Measurements from ENCODE around the gene SOD2.
"Not testable (repeated sequence)": the region's sequence is repeated elsewhere in the genome, so short reads cannot be mapped to it uniquely, and the experiment has no call there.

Gene SOD2

DNA sequence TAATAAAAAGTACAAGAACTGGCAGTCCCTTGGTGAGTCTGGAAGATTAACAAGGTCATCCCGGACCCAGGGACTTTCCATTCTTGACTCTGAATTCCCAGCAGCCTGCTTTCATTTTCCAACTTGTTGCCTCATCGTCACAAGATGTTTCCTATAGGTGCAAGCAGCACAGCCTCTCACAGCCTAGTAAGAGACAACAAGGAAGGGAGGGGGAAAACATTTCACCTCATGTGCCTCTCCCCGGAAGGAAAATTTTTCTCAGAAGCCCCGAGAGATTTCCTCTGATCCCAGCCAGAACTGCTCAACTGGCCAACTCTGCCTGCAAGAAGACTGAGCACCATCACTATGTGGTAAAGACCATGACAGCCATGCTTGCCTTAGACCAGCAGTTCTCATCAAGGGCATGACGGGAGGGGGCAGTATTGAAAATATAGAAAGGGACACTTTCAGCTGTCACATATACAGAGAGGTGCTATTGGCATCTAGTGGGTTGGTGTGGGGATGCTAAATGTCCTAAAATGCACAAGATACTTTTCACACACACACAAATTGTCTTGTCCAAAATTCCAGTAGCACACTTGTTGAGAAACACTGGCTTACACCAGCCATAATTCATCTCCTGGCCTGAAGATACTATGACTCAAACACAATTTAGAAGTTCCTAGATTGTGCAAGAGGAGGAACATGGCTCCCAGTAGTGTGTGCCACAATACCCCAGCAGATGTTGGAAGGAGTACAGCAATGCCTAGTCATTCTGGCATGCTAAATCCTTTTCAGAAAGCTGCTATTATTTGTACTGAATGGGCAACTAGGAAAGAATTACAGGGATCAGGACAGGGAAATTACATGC lies 23.4 kb upstream of the SOD2 start:
- DNase-seq (ENCODE audit: low read depth, low spot score) = no peak

DNA sequence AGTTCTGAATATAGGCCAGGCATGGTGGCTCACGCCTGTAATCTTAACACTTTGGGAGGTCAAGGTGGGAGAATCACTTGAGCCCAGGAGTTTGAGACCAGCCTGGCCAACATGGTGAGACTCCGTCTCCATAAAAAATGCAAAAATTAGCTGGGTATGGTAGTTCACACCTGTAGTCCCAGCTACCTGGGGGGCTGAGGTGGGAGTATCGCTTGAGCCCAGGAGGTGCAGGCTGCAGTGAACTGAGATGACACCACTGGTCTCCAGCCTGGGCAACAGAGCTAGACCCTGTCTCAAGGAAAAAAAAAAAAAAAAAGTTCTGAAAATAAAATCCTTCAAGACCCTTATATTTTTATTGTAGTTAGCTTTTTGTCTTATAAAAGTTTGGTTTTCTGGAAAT lies 22.6 kb upstream of the SOD2 start:
- no peak for DNase-seq (ENCODE audit: low read depth, low spot score)

DNA sequence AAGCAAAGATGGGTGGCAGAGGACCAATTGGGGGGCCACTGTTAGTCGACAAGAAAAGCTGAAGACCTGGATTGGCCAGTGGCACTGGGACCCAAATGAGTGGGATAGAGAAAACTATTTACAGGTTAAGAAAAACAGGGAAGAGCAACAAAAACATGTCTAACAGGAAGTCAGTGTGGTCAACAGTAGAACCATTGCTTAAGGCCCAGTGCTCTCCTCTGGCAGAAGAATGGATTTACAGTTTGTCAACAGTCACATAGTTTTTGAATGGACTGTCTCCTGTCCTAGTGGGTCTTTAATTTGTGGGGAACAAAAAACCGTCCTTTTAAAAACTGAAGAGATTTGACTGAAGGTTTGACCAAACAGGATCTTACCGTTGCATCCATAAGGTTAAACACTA lies 22.1 kb upstream of the SOD2 start:
- no peak for DNase-seq (ENCODE audit: low read depth, low spot score)

DNA sequence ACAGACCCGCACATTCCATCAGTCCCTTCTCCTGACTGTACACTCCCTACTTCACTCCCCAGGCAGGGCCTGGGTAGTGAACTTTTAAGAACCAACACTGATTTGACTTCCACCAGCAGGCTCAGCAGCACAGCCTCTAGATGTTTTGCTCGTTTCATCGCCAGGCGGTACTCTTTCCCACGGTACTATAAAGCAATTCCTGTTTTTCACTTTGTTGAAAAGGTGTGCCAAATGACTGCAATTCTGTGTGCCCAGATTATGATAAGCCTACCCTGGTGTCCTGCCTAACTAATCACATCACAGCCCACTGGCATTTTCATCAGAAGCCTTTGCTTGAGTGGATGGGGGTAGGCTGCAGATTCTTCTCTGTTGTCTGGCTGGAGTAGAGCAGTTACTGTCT lies 21.4 kb upstream of the SOD2 start:
- no peak for DNase-seq (ENCODE audit: low read depth, low spot score)

DNA sequence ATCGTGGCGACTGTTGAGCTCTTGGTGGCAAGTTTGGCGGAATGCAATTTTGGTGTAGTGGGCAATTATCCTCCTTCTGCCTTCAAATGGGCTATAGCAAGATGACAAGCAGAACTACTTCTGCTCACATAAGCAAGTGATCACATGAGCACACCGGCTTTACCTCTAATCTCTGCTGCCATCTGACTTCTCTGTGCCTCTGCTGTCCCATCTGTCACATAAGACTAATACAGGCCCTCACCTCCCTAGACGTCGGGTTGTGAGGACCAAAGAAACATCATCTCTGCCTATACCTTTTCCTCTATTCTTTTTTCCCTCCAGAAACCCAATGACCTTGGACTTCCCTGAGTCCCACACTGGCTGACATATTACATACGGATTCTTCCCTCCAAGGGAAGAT lies 20.9 kb upstream of the SOD2 start:
- DNase-seq (ENCODE audit: low read depth, low spot score) = no peak

DNA sequence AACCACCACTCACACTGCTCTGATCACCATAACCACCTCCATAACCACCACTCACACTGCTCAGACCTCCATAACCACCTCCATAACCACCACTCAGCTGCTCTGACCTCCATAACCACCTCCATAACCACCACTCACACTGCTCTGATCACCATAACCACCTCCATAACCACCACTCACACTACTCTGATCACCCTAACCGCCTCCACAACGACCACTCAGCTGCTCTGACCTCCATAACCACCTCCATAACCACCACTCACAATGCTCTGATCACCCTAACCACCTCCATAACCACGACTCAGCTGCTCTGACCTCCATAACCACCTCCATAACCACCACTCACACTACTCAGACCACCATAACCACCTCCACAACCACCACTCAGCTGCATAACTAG lies 19.3 kb upstream of the SOD2 start:
- not testable (repeated sequence) for DNase-seq (ENCODE audit: low read depth, low spot score)

DNA sequence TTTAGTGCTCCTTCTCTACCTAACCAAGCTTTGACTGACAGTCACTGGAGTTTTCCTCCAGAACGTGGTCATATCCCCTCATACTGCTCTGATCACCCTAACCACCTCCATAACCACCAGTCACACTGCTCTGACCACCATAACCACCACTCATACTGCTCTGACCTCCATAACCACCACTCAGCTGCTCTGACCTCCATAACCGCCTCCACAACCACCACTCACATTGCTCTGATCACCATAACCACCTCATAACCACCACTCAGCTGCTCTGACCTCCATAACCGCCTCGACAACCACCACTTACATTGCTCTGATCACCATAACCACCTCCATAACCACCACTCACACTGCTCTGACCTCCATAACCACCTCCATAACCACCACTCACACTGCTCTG lies 17.6 kb upstream of the SOD2 start:
- DNase-seq (ENCODE audit: low read depth, low spot score) = not testable (repeated sequence)

DNA sequence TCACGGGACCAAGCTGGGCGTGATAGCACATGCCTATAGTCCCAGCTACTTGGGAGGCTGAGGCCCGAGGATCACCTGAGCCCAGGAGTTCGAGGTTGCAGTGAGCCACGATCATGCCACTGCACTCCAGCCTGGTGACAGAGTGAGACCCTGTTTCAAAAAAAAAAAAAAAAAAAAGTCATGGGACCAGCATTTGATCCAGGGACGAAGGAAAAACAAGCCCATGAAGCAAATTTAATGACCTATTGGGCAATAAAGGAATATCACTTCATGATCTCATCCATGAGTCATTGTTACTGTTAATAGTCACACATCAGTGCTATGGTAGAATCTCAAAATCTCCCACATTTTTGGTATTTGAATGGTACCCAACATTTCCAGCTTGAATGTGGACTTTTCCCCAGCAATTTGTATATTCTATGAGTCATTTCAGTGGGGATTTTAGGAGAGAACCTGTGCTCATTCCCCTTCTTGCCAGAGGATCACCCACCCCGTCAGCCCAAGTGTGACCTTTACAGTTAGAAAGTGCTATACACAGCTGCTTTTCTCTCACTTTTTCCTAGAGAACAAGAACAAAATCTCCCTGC lies 8.5 kb upstream of the SOD2 start:
- DNase-seq (ENCODE audit: low read depth, low spot score) = no peak

DNA sequence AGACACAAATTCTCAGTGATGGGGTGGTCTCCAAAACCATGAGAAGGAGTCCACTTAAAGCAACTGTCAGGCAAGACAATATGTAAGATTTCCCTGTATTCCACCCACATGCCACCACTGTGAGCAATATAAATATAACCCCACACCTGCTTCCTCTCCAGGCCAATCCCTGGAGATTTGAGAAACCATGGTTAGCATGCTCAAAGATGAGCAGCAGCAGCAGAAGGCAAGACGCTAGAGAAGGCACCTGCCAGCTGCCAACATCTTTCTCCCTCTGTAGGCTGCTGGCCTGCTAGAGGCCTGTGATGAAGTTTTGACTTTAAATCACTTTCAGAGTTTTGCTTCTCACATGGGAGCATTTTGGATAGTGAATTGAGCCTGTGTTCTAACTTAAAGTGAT lies 7.9 kb upstream of the SOD2 start:
- no peak for DNase-seq (ENCODE audit: low read depth, low spot score)

DNA sequence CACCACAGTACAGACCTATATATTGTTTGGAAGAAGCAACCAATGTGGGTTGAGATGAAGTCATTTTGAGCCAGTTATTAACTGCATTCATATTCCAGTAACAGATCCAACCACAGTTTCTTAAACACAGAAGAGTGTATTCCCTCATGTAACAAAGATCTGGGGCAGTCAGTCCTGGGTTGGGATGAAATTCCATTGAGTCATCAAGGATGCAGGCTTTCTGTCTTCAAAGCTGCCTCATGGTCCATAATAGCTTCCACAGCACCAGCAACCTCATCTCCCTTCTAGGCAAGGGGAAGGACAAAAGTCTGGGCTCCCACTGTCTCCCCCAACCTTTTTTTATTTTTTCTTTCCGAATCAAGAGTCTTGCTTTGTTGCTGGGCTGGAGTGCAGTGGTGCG lies 2.9 kb upstream of the SOD2 start:
- no peak for DNase-seq (ENCODE audit: low read depth, low spot score)

DNA sequence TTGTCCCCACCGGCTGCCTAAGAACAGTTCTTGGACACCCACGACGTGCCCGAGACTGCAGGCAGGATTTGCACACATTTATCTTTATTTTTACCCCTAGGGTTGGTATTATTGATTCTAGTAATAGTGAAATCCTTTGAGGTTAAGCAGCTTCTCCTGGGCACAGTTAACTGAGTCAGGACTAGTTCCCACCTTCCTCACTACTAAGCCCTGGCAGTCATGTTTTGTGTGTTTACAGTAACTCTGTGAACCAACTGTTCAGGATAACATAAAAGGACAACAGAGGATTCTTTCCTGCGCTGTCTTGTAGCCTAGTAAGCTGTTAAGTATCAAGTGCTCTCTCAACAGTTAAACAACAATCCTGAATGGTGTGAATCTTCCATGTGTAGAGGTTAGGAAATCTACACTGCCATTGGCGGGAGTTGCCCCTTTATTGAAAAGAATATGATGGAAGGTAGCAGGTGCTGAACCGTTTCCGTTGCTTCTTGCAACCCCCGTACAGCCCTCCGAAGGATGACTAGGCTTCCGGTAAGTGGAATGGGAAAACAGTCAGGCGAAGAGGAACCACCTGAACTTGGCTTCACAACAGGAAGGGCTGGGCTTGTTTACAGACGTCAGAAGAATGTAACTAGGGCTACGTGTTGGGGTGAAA lies 979 bp upstream of the SOD2 start:
- DNase-seq (ENCODE audit: low read depth, low spot score) = no peak

DNA sequence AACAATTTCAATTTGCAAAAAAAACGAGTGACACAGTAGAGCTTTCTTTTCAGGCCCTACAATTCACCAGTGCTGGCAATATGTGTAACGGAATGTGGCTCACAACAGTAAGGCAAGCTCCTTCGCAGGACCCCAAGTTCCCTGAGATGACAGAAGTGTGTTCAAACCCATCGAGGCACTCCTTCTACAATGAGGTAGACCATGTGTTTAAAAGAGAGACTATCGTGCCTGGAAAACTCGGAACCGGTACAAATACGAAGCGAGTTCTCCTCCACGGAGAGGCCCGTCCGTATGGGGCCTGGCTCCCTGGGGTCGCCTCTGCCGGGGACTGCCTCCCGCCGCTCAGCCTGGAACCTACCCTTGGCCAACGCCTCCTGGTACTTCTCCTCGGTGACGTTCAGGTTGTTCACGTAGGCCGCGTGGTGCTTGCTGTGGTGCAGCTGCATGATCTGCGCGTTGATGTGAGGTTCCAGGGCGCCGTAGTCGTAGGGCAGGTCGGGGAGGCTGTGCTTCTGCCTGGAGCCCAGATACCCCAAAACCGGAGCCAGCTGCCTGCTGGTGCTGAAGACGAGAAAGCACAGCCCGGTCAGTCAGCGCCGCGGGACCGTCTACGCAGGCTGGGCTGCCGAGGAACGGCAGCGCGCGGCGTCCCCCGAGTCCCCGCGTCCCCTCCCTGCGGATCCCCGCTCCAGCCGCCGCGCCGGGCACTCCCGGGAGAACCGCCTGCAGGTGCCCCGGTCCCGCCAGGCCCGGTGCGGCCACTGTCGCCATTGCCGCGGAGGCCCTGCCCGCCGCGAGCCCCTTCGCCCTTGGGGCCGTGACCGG lies 526 bp downstream of the SOD2 start:
- no peak for DNase-seq (ENCODE audit: low read depth, low spot score)

DNA sequence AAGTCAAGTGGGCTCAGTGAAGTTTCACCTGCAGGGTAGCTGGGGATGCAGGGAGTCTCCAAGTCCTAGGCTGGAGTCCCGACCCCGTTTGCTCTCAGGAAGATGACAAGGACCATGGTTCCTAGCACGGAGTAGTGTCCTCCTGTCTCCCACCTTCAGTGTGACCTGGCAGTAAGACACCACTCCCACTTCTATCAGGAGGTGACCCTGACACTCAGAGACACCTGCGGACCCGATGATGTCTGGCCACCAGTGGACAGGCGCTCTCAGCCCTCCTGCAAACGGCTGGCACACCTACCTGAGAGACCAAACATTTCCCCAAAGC lies 1.1 kb downstream of the SOD2 start:
- no peak for DNase-seq (ENCODE audit: low read depth, low spot score)

DNA sequence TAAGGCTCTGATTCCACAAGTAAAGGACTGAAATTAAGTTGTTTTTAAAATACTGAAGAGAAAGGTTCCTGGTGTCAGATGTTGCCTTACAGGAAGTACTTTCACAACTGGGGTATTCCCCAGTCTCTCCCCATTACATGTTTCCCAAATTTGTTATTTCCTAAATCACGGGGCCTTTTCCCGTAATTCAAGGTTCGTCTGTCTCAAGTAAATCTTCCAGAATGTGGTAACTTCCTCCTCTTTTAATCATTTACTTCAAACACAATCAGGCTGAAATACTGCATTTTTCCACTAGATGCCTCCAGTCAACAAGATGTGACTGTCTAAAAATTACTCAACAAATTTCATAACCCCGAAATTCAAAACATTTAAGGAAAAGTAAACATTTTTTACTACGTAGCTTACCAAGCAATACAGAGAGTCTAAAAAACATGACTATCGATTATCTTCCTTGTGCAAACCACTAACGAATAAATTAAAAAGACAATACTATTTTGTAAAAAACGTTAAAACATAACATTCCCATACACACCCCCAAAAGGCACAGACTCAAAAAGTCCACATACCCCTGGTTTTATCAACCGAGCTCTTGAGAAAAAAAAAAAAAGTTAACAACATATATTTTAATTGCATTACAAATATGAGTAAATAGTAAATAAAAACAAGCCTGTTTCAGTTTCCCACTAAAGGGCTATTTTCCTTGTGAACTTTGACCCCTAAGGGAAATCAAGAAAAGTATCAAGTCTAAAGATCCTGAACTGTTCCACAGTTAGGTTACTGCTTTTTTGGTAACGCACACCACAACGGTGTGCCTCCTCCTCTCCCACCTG lies 1.7 kb downstream of the SOD2 start:
- DNase-seq (ENCODE audit: low read depth, low spot score) = no peak

DNA sequence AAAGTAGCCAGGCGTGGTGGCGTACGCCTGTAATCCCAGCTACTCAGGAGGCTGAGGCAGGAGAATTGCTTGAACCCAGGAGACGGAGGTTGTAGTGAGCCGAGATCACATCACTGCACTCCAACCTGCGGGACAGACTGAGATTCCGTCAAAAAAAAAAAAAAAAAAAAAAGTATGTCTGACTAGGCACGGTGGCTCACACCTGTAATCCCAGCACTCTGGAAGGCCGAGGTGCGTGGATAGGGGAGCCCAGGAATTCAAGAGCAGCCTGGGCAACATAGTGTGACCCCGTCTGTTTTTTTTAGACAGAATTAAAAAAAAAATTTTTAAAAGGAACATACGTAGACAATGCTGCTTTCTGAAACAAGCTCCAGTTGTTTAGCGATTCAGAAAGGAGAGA lies 2.9 kb downstream of the SOD2 start:
- not testable (repeated sequence) for DNase-seq (ENCODE audit: low read depth, low spot score)

DNA sequence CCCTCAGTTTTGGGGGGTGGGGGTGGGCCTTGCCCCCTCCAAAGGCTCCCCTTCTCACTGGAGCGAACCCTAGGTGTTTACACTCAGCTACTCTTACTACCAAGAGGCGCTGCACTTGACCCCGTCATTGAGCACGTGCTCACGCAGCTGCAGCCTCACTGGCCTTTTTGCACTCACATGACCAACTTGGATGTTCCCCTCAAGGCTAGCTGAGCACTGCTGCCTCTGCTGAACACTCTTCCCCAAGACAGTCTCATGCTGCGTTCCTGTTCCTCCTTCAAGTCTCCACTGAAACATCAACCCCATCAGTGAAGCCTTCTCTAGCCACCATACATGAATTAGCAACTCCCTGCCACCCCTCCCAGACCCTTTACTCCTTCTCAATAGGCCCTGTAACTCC lies 4.0 kb downstream of the SOD2 start:
- no peak for DNase-seq (ENCODE audit: low read depth, low spot score)

DNA sequence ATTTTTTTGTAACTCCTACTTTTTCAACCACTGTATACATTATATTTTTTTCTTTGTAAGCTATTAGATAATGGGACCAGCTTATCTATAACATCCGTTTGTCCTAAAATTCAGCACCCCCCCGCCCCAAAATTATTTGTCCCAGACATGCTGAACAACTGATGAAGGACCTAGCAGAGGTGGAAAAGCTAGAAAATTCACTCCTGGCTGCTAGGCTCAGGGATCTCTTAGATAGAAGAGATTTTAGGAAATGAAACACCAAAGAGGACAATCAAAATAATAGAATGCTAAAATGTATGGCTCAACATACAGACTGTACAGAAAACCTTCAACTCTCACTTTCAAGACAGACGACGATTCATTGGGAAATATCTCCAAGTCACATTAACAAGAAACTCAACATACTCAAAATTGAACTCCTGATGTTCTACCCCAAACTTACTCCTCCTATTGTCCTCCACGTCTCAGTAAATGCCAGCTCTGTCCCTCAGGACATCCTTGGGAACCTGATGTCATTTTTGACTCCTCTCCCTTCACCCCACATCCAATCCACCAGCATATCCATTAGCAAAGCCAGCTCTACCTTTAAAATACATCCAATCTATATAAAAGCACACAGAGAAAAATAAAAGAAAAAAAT lies 4.7 kb downstream of the SOD2 start:
- no peak for DNase-seq (ENCODE audit: low read depth, low spot score)

DNA sequence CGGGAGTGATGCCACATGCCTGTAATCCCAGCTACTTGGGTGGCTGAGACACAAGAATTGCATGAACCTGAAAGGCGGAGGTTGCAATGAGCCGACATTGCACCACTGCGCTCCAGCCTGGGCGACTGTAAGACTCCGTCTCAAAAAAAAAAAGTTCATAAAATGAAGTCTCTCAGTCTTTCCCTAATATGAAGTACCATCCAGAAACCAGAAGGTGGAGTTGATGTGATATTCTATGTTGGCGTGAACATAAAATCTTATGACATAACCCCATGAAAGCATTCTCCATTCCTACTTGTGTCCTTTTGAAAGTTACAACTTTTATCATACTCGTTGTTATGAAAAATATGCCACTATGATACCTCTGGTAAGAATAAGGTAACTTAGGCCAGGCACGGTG lies 5.7 kb downstream of the SOD2 start:
- no peak for DNase-seq (ENCODE audit: low read depth, low spot score)

DNA sequence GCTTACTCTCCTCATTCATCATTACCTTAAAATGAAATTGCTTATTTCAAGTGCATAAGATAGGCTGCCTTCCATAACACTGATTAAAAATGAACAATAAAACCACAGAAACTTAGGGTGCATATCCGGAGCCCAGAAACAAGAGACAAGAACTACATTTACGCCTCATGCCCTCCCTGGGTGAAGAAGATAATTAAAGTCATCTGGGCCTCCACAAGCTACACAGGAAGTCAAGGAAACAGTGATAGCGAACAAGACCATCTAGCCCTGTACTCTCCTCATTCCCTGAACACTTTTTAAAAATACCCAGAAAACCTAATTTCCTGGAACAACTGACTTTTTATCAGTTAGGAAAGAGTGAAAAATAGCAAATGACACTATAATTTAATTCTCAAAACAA lies 6.3 kb downstream of the SOD2 start:
- no peak for DNase-seq (ENCODE audit: low read depth, low spot score)

DNA sequence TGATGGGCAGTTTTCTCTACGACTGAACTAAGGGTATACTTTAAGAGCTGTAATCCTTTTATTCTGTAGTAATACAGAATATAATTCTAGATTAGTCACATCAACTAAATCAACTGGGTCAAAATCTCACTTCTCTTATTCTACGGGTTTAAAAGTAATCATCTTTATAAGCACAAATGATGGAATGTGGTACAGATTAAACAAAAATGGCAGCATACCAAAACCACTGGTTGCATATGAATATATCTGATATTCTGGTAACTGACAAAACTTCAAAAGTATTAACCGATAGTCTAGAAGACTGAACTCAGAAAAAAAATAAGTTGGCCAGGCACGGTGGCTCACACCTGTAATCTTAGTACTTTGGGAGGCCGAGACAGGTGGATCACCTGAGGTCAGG lies 7.0 kb downstream of the SOD2 start:
- DNase-seq (ENCODE audit: low read depth, low spot score) = no peak

DNA sequence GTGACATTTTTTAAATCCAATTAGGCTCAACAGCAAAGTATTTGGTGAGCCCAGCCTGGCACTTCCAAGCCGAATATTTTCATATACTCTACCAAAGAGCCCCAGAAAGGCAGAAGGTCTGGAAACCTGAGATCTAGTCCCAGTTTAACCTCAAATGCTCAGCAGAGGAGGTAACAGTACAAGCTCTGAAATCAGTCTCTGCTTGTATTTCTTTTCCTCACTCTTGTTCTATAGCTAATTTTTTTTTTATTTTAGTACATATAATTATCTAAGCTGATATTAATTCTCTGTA lies 9.1 kb downstream of the SOD2 start:
- DNase-seq (ENCODE audit: low read depth, low spot score) = no peak

All from activated naive CD8-positive, alpha-beta T cell treated with anti-CD3 and anti-CD28 coated beads, Interleukin-2, amount 50 U/mL, for 16 hours (primary cell).